Activated CD4-positive, alpha-beta T cell treated with anti-CD3 and anti-CD28 coated beads, Interleukin-2, Interleukin-4, amounts not matched to agents 100 ng/mL and 50 ng/mL, durations not matched to agents 16 hours and 8 hours (primary cell): ENCODE measurements around the gene STKLD1.
"Not testable (repeated sequence)": the region's sequence is repeated elsewhere in the genome, so short reads cannot be mapped to it uniquely, and the experiment has no call there.

ENCODE experiments used
- DNase-seq: peaks from one replicate; pipeline ENCODE4 v3.0.0-alpha.2; 2020; ENCODE audit warnings: low spot score

The STKLD1 gene

DNA sequence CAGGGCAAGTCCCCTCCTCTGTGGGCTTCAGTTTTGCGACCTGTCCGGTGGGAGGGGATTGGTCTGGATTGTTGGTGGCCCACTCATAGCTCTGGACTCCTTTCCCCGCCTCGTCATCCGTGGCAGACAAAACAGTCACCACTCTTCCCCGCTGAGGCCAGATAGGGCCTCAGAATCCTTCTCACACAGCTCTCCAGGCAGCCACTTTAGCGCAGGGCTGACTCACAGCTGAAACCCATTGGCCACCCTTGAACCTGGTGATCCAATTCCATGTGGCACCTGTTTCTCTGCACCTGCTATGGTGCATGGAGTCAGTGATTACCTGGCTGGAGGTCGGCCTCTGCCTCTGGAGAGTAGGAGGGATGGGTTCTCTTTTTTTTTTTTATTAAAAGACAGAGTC, 67.8 kb downstream of the STKLD1 start:
- no peak for DNase-seq

DNA sequence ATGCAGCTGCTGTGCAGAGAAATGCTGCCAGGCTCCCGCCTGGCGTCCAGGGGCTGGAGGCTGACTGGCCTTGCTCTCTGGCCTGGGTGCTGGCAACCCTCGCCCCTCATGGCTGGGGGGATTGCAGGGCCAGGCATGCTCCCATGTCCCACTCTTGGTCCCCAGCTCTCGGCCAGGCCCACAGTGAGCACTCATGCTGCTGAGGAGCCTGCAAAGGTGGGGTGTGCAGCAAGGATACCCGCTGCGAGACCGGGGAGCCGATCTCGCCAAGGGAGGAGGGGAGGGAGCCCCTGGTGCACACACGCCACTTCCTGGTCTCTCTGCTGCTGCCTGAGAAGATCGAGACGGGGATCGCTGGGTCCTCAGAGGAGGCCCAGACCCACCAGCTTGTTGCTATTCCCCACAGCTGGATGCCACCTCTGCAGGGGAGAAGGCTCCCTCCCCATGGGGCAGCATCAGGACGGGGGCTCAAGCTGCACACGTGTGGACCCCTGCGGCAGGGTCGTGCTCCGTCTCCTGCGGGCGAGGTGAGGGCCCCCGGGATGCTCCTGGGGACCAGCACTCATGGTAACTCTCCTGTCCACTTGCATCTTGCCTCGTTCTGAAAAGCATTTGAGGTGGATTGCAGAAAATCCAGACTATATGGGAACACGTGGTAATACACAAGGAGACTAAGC, 69.3 kb downstream of the STKLD1 start:
- no peak for DNase-seq

DNA sequence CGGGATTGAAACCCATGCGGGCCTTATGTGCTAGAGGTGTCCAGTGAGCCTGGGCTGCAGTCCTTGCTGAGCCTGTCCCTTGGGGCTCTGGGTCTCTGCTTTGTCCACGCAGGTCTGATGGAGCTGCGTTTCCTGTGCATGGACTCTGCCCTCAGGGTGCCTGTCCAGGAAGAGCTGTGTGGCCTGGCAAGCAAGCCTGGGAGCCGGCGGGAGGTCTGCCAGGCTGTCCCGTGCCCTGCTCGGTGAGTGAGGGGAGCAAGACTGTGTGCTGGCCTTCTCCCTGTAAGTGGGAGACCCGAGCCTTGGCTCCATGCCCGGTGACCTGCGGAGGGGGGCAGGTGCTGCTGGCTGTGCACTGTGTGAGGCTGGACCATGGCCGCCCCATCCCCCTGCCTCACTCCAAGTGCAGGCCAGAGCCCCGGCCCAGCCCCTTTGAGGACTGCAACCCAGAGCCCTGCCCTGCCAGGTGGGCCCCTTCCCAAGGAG, 72.4 kb downstream of the STKLD1 start:
- no peak for DNase-seq

DNA sequence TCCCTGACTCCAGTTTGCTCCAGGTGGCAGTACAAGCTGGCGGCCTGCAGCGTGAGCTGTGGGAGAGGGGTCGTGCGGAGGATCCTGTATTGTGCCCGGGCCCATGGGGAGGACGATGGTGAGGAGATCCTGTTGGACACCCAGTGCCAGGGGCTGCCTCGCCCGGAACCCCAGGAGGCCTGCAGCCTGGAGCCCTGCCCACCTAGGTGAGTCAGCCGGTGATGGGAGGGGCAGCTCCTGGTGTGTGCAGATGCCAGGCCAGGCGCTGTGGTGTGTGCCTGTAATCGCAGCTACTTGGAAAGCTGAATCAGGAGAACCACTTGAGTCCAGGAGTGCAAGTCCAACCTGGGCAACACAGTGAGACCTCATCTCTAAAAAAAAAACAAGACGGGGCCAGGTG, 73.6 kb downstream of the STKLD1 start:
- no peak for DNase-seq

DNA sequence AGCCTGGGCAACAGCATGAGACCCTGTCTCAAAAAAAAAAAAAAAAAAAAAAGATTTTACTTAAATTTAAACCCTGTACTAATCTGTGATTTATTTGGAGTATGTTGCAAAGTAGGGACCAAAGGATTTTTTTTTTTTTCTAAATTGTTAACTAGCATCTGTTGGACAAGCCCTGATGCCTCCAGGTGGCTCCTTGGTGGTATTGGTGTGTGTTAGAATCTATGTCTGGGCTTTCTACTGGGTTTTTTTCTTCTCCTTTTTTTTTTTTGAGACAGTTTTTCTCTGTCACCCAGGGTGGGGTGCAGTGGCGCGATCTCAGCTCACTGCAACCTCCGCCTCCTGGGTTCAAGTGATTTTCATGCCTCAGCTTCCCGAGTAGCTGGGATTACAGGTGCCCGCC, 75.7 kb downstream of the STKLD1 start:
- DNase-seq, result not testable (repeated sequence)

DNA sequence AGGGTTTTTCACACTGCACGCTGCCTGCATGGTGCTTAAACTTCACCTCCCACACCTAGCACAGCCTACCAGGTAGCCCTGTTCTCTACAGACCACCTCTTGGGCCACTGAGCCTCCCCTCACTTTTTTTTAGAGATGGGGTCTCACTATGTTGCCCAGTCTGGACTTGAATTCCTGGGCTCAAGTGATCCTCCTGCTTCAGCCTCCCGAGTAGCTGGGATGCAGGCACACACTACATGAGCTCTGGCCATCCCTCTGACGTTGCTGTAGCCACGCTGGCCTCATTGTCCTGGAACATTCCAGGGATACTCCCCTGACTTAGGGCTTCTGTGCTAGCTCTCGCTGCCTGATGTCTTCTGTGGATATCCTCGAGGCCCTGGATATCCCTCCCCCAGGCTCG, 76.4 kb downstream of the STKLD1 start:
- no peak for DNase-seq

DNA sequence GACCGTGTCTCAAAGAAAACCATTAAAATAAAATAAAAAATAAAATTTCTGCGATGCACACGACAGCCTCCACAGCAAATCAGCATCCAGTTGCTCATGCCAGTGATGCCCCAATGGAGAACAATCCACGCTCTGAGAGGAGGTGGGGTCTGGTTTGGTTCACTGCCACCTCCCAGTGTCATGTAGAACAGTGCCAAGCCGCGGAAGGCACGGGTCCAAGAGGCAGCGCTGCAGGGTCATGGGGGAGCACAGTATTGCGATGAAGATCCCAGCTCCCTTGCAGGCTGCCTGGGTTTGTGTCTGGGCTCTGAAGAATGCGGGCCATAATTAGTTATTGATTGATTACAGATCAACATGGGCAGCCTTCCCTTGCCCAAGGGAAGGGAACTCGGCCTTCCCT, 77.5 kb downstream of the STKLD1 start:
- no peak for DNase-seq

DNA sequence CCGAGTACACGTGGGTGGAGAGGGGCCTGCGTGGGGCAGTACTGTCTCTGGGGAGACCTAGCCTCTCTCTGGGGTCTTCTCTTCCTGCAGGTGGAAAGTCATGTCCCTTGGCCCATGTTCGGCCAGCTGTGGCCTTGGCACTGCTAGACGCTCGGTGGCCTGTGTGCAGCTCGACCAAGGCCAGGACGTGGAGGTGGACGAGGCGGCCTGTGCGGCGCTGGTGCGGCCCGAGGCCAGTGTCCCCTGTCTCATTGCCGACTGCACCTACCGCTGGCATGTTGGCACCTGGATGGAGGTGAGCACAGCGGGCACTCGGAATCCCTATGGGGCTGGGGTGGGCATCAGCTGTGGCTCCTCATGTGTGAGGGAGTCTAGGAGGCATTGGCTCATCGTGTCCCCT, 78.2 kb downstream of the STKLD1 start:
- DNase-seq, result no peak

DNA sequence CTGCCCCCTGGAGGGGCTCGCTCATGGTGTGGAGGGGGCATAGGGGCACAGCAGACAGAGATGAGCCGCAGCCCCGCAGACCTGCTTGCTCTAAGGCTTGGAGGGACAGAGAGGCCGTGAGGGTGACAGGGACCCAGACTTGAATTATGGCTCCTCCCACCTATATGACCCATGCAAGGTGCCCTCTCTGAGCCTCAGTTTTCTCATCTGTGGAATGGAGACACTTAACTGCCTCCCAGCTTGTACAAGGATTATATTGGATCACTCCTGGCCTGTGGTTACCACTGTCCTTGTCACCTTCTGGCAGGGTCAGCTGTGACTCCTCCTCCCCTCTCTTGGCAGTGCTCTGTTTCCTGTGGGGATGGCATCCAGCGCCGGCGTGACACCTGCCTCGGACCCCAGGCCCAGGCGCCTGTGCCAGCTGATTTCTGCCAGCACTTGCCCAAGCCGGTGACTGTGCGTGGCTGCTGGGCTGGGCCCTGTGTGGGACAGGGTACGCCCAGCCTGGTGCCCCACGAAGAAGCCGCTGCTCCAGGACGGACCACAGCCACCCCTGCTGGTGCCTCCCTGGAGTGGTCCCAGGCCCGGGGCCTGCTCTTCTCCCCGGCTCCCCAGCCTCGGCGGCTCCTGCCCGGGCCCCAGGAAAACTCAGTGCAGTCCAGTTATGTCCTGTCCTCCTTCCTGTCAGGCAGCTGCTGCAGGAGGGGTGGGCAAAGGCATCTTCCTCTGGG, 78.9 kb downstream of the STKLD1 start:
- no peak for DNase-seq
